ENCODE measurements around the gene DCDC2.

DNA sequence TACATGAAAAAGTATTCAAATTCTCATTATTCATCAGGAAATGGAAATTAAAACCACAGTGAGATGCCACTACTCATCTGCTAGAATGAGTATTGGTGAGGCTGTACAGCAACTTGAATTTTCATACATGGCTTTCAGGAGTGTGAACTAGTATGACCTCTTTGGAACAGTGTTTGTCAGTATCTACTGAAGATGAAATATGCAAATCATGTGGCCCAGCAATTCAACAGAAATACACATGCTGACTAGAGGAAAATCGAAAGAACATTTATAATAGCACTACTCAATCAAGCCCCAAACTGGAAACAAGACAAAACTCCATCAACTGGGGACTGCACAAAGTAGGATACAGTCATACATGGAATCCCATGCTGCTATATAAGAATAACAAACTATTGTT lies 102.2 kb downstream of the DCDC2 start:
- TF ChIP-seq POLR2AphosphoS5 (IDR thresholded peaks at IDR 0.05) = no peak
- TF ChIP-seq, protein P1, sequence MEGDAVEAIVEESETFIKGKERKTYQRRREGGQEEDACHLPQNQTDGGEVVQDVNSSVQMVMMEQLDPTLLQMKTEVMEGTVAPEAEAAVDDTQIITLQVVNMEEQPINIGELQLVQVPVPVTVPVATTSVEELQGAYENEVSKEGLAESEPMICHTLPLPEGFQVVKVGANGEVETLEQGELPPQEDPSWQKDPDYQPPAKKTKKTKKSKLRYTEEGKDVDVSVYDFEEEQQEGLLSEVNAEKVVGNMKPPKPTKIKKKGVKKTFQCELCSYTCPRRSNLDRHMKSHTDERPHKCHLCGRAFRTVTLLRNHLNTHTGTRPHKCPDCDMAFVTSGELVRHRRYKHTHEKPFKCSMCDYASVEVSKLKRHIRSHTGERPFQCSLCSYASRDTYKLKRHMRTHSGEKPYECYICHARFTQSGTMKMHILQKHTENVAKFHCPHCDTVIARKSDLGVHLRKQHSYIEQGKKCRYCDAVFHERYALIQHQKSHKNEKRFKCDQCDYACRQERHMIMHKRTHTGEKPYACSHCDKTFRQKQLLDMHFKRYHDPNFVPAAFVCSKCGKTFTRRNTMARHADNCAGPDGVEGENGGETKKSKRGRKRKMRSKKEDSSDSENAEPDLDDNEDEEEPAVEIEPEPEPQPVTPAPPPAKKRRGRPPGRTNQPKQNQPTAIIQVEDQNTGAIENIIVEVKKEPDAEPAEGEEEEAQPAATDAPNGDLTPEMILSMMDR (IDR thresholded peaks at IDR 0.05) = no peak

Data from breast epithelium (tissue), 3 donors.